Fibroblast of lung (primary cell): Measurements from ENCODE around the gene ATP8A2.

Experiments
- CTCF ChIP-seq, 2 donors: IDR thresholded peaks in 1 of 2; conservative IDR thresholded peaks in 1 of 2; 1 replicate in 1 of 2; 2 replicates in 1 of 2; pipeline ENCODE4 v1.5.1; 2011 to 2012; ENCODE audit warnings: low read length in 2 of 2, control low read depth in 1 of 2, inconsistent platforms in 1 of 2, low read depth in 1 of 2, mild to moderate bottlenecking in 1 of 2
- EZH2 ChIP-seq: IDR thresholded peaks from 2 replicates; pipeline ENCODE4 v1.5.1; 2012; ENCODE audit warnings: low read length, control low read depth, mild to moderate bottlenecking; ENCODE audit errors: missing control alignments

DNA sequence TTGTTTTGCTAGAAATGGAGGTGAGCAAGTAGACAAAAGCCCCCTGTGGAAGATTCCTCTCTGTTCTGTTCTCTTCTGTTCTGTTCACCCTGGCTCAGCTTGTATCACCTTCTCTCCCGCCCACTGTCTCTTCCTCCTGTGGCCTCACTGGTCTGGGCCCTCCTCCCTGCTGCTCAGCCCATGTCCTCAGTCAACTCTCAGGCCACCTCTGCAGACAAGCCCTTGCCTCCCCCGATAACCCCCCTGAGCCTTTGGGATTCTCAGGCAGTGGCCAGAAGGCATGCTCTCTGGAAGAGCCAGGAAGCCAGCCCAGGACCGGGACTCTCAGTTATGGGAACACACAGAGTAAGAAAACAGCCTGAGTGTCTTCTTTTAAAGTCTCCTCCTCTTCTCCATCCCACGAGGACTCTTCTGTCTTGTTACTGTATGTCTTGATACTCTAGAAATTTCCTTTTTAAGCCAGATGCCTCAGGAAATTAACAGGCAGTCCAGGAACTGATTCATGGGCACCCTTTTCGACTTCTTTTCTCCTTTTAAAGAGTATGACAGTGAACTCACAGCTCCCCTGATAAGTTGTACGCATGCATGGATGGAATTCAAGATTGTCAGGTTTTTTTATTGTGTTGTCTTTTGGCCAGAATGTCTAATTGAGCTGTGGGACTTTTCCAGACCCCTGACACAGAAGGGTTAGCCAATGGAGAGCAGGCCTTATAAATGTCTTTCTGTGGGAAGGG is 646.3 kb downstream of the ATP8A2 start:
- no peak for TF ChIP-seq CTCF (conservative IDR thresholded peaks at IDR 0.05 in 1 of 2, IDR thresholded peaks at IDR 0.05 in 1 of 2; ENCODE audit: low read depth in 1 of 2, low read length in 2 of 2)
- TF ChIP-seq EZH2, result no peak
